OCI-LY1 (cell line): ENCODE measurements around the gene GIPC2.

Experiments
- H2AFZ ChIP-seq: fragments of 200-600 bp; sonication (generic), shearing (Covaris generic); 2 replicates; pipeline ENCODE4 v1.6.0; 2014; ENCODE audit warnings: antibody characterized with exemption, mild to moderate bottlenecking, low read length
- H3F3A ChIP-seq: fragments of 200-600 bp; sonication (generic), shearing (Covaris generic); 2 replicates; pipeline ENCODE4 v1.6.0; 2014; ENCODE audit warnings: mild to moderate bottlenecking, antibody characterized with exemption, low read length, moderate library complexity; ENCODE audit not compliant: insufficient read depth
- H3K27ac ChIP-seq: fragments of 200-600 bp; sonication (generic); 2 replicates; pipeline ENCODE4 v1.5.1; 2014; ENCODE audit warnings: low read length, mixed run types, mild to moderate bottlenecking, low read depth; ENCODE audit not compliant: poor library complexity, severe bottlenecking
- H3K27me3 ChIP-seq: fragments of 200-600 bp; sonication (generic); 2 replicates; pipeline ENCODE4 v1.6.0; 2014; ENCODE audit warnings: antibody characterized with exemption, mild to moderate bottlenecking, low read length, moderate library complexity; ENCODE audit not compliant: insufficient read depth
- H3K36me3 ChIP-seq: fragments of 200-600 bp; sonication (generic); 2 replicates; pipeline ENCODE4 v1.6.1; 2014; ENCODE audit warnings: mild to moderate bottlenecking, antibody characterized with exemption, low read length, moderate library complexity, mixed read lengths; ENCODE audit not compliant: insufficient read depth
- H3K4me1 ChIP-seq: fragments of 200-600 bp; sonication (generic); 2 replicates; pipeline ENCODE4 v1.5.1; 2014; ENCODE audit warnings: mild to moderate bottlenecking, low read length, moderate library complexity; ENCODE audit not compliant: insufficient read depth, severe bottlenecking
- H3K4me2 ChIP-seq: fragments of 200-600 bp; sonication (generic), shearing (Covaris generic); 2 replicates; pipeline ENCODE4 v1.6.1; 2014; ENCODE audit warnings: low read length
- H3K4me3 ChIP-seq: fragments of 200-600 bp; sonication (generic); 2 replicates; pipeline ENCODE4 v1.5.1; 2014; ENCODE audit warnings: low read length, low read depth, mild to moderate bottlenecking, mixed read lengths; ENCODE audit not compliant: poor library complexity, severe bottlenecking
- H3K79me2 ChIP-seq: fragments of 200-600 bp; shearing (Covaris generic); 2 replicates; pipeline ENCODE4 v1.6.1; 2016; ENCODE audit warnings: mixed run types, low read length, mixed read lengths; ENCODE audit not compliant: insufficient read depth
- H3K9ac ChIP-seq: fragments of 200-600 bp; sonication (generic), shearing (Covaris generic); 2 replicates; pipeline ENCODE4 v1.6.1; 2014; ENCODE audit warnings: mild to moderate bottlenecking, low read length, mixed read lengths
- H3K9me2 ChIP-seq: fragments of 200-600 bp; sonication (generic), shearing (Covaris generic); 2 replicates; pipeline ENCODE4 v1.6.1; 2014; ENCODE audit warnings: low read depth, mild to moderate bottlenecking, low read length, mixed read lengths
- H3K9me3 ChIP-seq: fragments of 200-600 bp; shearing (Covaris generic); 2 replicates; pipeline ENCODE4 v1.6.1; 2014; ENCODE audit warnings: low read length, mixed read lengths
- H4K20me1 ChIP-seq: fragments of 200-600 bp; sonication (generic), shearing (Covaris generic); 2 replicates; pipeline ENCODE4 v1.6.0; 2016; ENCODE audit warnings: mild to moderate bottlenecking, low read length; ENCODE audit not compliant: insufficient read depth
- EZH2 ChIP-seq: fragments of 200-600 bp; sonication (generic), shearing (Covaris generic); IDR thresholded peaks from 2 replicates; pipeline ENCODE4 v1.8.0; 2017; ENCODE audit warnings: borderline replicate concordance, mixed run types, mild to moderate bottlenecking, antibody characterized with exemption, low read length, moderate library complexity, mixed read lengths
- TF ChIP-seq, protein P1 (sequence below): fragments of 200-600 bp; sonication (generic), shearing (Covaris generic); IDR thresholded peaks from 2 replicates; pipeline ENCODE4 v1.5.1; 2017; ENCODE audit warnings: mild to moderate bottlenecking, antibody characterized with exemption, low read length, moderate library complexity, mixed read lengths

GIPC2 gene

GRCh38 chr1:78044796-78045562 lies 787 bp upstream of the GIPC2 start:
- Histone ChIP-seq H3K4me3 (no peak overlapping the region), H3K9ac (no peak overlapping the region), H3K9me2 (no peaks in the 10 kb centered on the region), H4K20me1 (no peaks in the 10 kb centered on the region), H3K9me3 (no peaks in the 10 kb centered on the region), H3K79me2 (no peaks in the 10 kb centered on the region), H3K4me1 (no peaks in the 10 kb centered on the region), H3K27ac (no peak overlapping the region), H3K36me3 (no peaks in the 10 kb centered on the region), H2AFZ (no peak overlapping the region), H3F3A (no peaks in the 10 kb centered on the region), H3K27me3 (no peaks in the 10 kb centered on the region), H3K4me2 (no peak overlapping the region)
- TF ChIP-seq EZH2, result no peak
- TF ChIP-seq, protein P1, sequence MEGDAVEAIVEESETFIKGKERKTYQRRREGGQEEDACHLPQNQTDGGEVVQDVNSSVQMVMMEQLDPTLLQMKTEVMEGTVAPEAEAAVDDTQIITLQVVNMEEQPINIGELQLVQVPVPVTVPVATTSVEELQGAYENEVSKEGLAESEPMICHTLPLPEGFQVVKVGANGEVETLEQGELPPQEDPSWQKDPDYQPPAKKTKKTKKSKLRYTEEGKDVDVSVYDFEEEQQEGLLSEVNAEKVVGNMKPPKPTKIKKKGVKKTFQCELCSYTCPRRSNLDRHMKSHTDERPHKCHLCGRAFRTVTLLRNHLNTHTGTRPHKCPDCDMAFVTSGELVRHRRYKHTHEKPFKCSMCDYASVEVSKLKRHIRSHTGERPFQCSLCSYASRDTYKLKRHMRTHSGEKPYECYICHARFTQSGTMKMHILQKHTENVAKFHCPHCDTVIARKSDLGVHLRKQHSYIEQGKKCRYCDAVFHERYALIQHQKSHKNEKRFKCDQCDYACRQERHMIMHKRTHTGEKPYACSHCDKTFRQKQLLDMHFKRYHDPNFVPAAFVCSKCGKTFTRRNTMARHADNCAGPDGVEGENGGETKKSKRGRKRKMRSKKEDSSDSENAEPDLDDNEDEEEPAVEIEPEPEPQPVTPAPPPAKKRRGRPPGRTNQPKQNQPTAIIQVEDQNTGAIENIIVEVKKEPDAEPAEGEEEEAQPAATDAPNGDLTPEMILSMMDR, result no peak

DNA sequence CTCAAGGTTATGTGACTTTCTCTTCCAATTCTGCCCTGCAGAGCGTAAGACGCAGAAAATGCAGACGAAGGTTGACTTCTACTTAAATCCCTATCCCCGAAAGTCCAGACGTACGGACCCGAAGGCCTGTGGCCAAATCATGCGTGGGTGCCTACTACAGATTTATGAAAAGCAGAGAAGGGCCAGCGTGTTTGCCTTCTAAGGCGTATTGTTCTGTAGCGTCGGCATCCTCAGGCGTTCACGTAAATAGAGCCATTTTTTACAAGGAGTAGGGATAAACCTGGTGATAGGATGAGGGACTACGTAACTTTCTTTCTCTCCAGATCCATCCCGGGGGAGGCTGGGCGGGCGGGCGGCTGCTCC lies 222 bp upstream of the GIPC2 start:
- Histone ChIP-seq H3K4me2 (no peak overlapping the region), H3K27me3 (no peaks in the 10 kb centered on the region), H3K4me3 (no peak overlapping the region), H3K27ac (no peak overlapping the region), H3K9ac (no peak overlapping the region), H4K20me1 (no peaks in the 10 kb centered on the region), H3K4me1 (no peaks in the 10 kb centered on the region), H3K9me3 (no peaks in the 10 kb centered on the region), H3K36me3 (no peaks in the 10 kb centered on the region), H3K9me2 (no peaks in the 10 kb centered on the region), H3K79me2 (no peaks in the 10 kb centered on the region), H3F3A (no peaks in the 10 kb centered on the region), H2AFZ (no peak overlapping the region)
- TF ChIP-seq, protein P1, result no peak
- TF ChIP-seq EZH2, result no peak

DNA sequence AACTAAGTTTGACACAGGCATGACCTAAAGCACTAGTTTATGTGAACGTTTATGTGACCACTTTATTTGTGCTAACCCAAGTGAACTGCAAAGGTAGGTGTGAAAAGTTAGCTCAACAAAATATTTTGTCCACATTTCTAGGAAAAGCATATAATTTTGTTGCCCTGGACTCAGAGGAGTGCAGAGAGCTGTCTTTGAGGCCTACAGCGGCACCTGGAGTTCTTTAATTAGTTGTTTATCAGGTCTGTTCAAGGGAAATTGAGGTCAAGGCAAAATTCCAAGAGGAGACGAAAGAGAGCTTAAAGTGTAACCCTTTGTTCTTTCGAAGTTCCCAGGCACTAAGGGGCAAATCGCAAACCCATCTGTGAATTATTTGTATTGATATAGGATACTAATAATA lies 1.3 kb downstream of the GIPC2 start:
- Histone ChIP-seq H3K4me3 (no peak overlapping the region), H3K4me2 (no peak overlapping the region), H3K27ac (no peak overlapping the region), H3F3A (no peaks in the 10 kb centered on the region), H2AFZ (no peak overlapping the region), H3K9me3 (no peaks in the 10 kb centered on the region), H3K9ac (no peak overlapping the region), H3K36me3 (no peaks in the 10 kb centered on the region), H4K20me1 (no peaks in the 10 kb centered on the region), H3K9me2 (no peaks in the 10 kb centered on the region), H3K4me1 (no peaks in the 10 kb centered on the region), H3K79me2 (no peaks in the 10 kb centered on the region), H3K27me3 (no peaks in the 10 kb centered on the region)
- TF ChIP-seq, protein P1, result no peak
- TF ChIP-seq EZH2, result no peak
